Sigmoid colon (tissue), 7 donors: ENCODE results near the gene SETDB2. TPM values are rescaled to one million over a fixed set of nuclear protein-coding genes. Genes with fewer than 3 reads are reported as not detected.

Experiments
- DNase-seq: peaks from one replicate; pipeline ENCODE4 v3.0.0-alpha.2; 2019
- H3K27ac ChIP-seq, 4 donors: fragments of 200-600 bp; sonication (generic); one replicate each; pipeline ENCODE4 v1.5.1; 2016 to 2019; ENCODE audit warnings: mild to moderate bottlenecking in 1 of 4
- H3K27me3 ChIP-seq, 3 donors: fragments of 200-600 bp; sonication (generic); one replicate each; pipeline ENCODE4 v1.5.1; 2019; ENCODE audit warnings: mild to moderate bottlenecking in 1 of 3
- H3K36me3 ChIP-seq, 4 donors: fragments of 200-600 bp; sonication (generic); one replicate each; pipeline ENCODE4 v1.5.1; 2016 to 2019
- H3K4me1 ChIP-seq, 4 donors: fragments of 200-600 bp; sonication (generic); one replicate each; pipeline ENCODE4 v1.5.1; 2017 to 2019
- H3K4me3 ChIP-seq, 4 donors: fragments of 200-600 bp; sonication (generic); one replicate each; pipeline ENCODE4 v1.5.1; 2017 to 2019; ENCODE audit warnings: mild to moderate bottlenecking in 2 of 4, moderate library complexity in 1 of 4
- H3K9me3 ChIP-seq, 4 donors: fragments of 200-600 bp in 3 of 4; sonication (generic) in 3 of 4; one replicate each; pipeline versions ENCODE4 v1.5.1 to v1.6.1; 2013 to 2019
- EP300 ChIP-seq, 4 donors: sonication (generic); formaldehyde crosslinking; IDR thresholded peaks; one replicate each; pipeline ENCODE4 v1.6.1; 2017; ENCODE audit warnings: antibody characterized with exemption in 4 of 4
- POLR2A ChIP-seq, 2 donors: fragments of 450-650 bp; IDR thresholded peaks; one replicate each; pipeline ENCODE4 v1.6.1; 2016; ENCODE audit warnings: antibody characterized with exemption in 2 of 2, mild to moderate bottlenecking in 2 of 2, moderate library complexity in 2 of 2
- POLR2AphosphoS5 ChIP-seq, 4 donors: sonication (generic); formaldehyde crosslinking; IDR thresholded peaks; one replicate each; pipeline ENCODE4 v1.6.1; 2017; ENCODE audit warnings: antibody characterized with exemption in 4 of 4
- WGBS, 2 donors: extraction: QIAGEN DNeasy Blood & Tissue Kit; methylation state at CpG; one replicate each; pipeline ENCODE4 v1.1.7; 2013; 5-methylcytosine and 5-hydroxymethylcytosine counted together
- intact Hi-C: fragments of 100-400 bp; cut with DNase I; formaldehyde crosslinking; loops from one replicate; pipeline ENCODE4 v1.15.1; 2023
- polyA plus RNA-seq, 3 donors: library from polyadenylated mRNA; stranded (reverse); fragments of 200-250 nt; gene quantifications; one replicate each; pipeline ENCODE4 v1.2.3, GENCODE V29; 2013
- total RNA-seq, 4 donors: library from RNA; depleted of rRNA; stranded (reverse); fragments of >200 nt; gene quantifications; one replicate each; pipeline ENCODE4 v1.1.0, GENCODE V29; 2016
- TF ChIP-seq, protein P1 (sequence below), 4 experiments: fragments of 450-650 bp in 3 of 4; fragments of 200-600 bp in 1 of 4; IDR thresholded peaks; one replicate each; pipeline ENCODE4 v1.5.1; 2016 to 2019; ENCODE audit warnings: antibody characterized with exemption in 4 of 4, mild to moderate bottlenecking in 3 of 4, moderate library complexity in 2 of 4
- donor health status: healthy with polysubstance abuse.
- donor health status: Bipolar disorder and iron deficiency.
- donor health status: healthy.

Gene SETDB2
- total and polyA plus RNA-seq, 7 donors, result 3.6 to 12.5 (median 7.5) TPM

- Histone ChIP-seq H3K27me3 (no peaks in the 10 kb centered on the region), H3K4me3 (no peak overlapping the region), H3K4me1 (peaks cover 0 to 4% (median 0%) of the 10 kb centered on the region in 4 donors), H3K9me3 (no peaks in the 10 kb centered on the region), H3K27ac (peak overlapping the region in 3 of 4 donors; percentile 26 to 37 (median 31)), H3K36me3 (peaks cover 0 to 46% (median 8%) of the 10 kb centered on the region in 4 donors)
- no peak for DNase-seq
- WGBS, 2 donors, result 77 to 93% methylated on average over 3 of the region's 3 CpGs
- intact Hi-C loops, result no loop called here
- TF ChIP-seq EP300 (IDR thresholded peaks at IDR 0.05) (no peak), POLR2AphosphoS5 (IDR thresholded peaks at IDR 0.05) (no peak), POLR2A (IDR thresholded peaks at IDR 0.05) (no peak)
- TF ChIP-seq, protein P1, sequence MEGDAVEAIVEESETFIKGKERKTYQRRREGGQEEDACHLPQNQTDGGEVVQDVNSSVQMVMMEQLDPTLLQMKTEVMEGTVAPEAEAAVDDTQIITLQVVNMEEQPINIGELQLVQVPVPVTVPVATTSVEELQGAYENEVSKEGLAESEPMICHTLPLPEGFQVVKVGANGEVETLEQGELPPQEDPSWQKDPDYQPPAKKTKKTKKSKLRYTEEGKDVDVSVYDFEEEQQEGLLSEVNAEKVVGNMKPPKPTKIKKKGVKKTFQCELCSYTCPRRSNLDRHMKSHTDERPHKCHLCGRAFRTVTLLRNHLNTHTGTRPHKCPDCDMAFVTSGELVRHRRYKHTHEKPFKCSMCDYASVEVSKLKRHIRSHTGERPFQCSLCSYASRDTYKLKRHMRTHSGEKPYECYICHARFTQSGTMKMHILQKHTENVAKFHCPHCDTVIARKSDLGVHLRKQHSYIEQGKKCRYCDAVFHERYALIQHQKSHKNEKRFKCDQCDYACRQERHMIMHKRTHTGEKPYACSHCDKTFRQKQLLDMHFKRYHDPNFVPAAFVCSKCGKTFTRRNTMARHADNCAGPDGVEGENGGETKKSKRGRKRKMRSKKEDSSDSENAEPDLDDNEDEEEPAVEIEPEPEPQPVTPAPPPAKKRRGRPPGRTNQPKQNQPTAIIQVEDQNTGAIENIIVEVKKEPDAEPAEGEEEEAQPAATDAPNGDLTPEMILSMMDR (IDR thresholded peaks at IDR 0.05), result no peak
Observed at GRCh38 chr13:49539746-49540145, 95.7 kb downstream of the SETDB2 start.

DNA sequence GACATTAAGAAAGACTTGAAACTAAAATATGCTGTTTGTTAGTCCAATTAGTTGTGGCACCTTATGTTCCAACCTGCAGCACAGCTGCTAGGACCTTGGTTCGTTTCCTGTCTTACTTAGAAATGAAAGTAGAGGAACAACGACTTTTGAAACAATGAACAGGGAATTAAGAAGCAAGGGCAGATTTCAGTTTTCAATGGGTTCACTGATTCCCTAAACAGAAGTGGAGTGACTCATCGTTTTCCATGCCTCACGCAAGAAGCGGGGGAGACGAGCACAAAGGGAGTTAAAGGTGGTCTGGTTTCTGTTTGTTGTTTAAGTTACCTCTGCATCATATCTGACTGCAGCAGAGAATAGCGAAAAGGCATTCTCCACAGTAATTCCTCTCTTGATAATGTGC lies 96.5 kb downstream of the SETDB2 start:
- no peak overlapping the region for H3K4me3 ChIP-seq
- peak overlapping the region in 3 of 4 donors; percentile 26 to 37 (median 31) for H3K27ac ChIP-seq

GRCh38 chr13:49543656-49544055 lies 99.6 kb downstream of the SETDB2 start:
- intact Hi-C loops, result no loop called here
- Histone ChIP-seq H3K9me3 (no peaks in the 10 kb centered on the region), H3K4me1 (peaks cover 0 to 4% (median 0%) of the 10 kb centered on the region in 4 donors), H3K4me3 (no peak overlapping the region), H3K36me3 (peaks cover 0 to 79% (median 10%) of the 10 kb centered on the region in 4 donors), H3K27ac (no peak overlapping the region), H3K27me3 (no peaks in the 10 kb centered on the region)
- no peak for DNase-seq
- WGBS, 2 donors, result 95 to 99% methylated on average over 3 of the region's 3 CpGs
- TF ChIP-seq POLR2A (IDR thresholded peaks at IDR 0.05), result no peak
- TF ChIP-seq, protein P1 (IDR thresholded peaks at IDR 0.05), result no peak
- TF ChIP-seq POLR2AphosphoS5 (IDR thresholded peaks at IDR 0.05), result no peak
- TF ChIP-seq EP300 (IDR thresholded peaks at IDR 0.05), result no peak

More for the DNA sequence above, 96.5 kb downstream of the SETDB2 start:
- no peak for TF ChIP-seq EP300 (IDR thresholded peaks at IDR 0.05)
- TF ChIP-seq, protein P1 (IDR thresholded peaks at IDR 0.05), result no peak
- Histone ChIP-seq H3K9me3 (no peaks in the 10 kb centered on the region), H3K27me3 (no peaks in the 10 kb centered on the region), H3K36me3 (peaks cover 0 to 54% (median 9%) of the 10 kb centered on the region in 4 donors), H3K4me1 (peaks cover 0 to 4% (median 0%) of the 10 kb centered on the region in 4 donors)
- intact Hi-C loops, result no loop called here
- WGBS, 2 donors, result 54 to 79% methylated on average over 7 of the region's 7 CpGs
- DNase-seq, result no peak

Other genes starting within 250 kb of the SETDB2 start
- gene MLNR, start 223.9 kb upstream of the SETDB2 start, total RNA-seq, result under 1 TPM in 1 of 4 donors, not detected in 3; 0.71 TPM
- not detected for gene MLNR, start 223.9 kb upstream of the SETDB2 start, polyA plus RNA-seq
- 10 to 100 TPM in 1 of 4 donors, 1 to 10 TPM in 3; 6.5 to 12.2 (median 8.1) TPM for gene CDADC1, start 196.3 kb upstream of the SETDB2 start, total RNA-seq
- gene CDADC1, start 196.3 kb upstream of the SETDB2 start, polyA plus RNA-seq, result 1 to 10 TPM; 2.4 to 4.5 (median 3.5) TPM
- gene CAB39L, start 210 bp upstream of the SETDB2 start, total RNA-seq, result 100 to 1,000 TPM; 121 to 180 (median 150) TPM
- gene CAB39L, start 210 bp upstream of the SETDB2 start, polyA plus RNA-seq, result 10 to 100 TPM in 1 of 3 donors, 1 to 10 TPM in 2; 5.5 to 15.6 (median 7.2) TPM
- 10 to 100 TPM; 29.6 to 52.1 (median 37.5) TPM for gene PHF11, start 51.7 kb downstream of the SETDB2 start, total RNA-seq
- 10 to 100 TPM; 20.1 to 36.8 (median 20.4) TPM for gene PHF11, start 51.7 kb downstream of the SETDB2 start, polyA plus RNA-seq
- 10 to 100 TPM; 10.2 to 20.7 (median 12.5) TPM for gene RCBTB1, start 141.3 kb downstream of the SETDB2 start, total RNA-seq
- gene RCBTB1, start 141.3 kb downstream of the SETDB2 start, polyA plus RNA-seq, result 1 to 10 TPM; 4.2 to 7.1 (median 5.4) TPM
- 1 to 10 TPM in 2 of 4 donors, under 1 TPM in 2; 0.33 to 1.8 (median 0.83) TPM for gene ARL11, start 184.2 kb downstream of the SETDB2 start, total RNA-seq
- gene ARL11, start 184.2 kb downstream of the SETDB2 start, polyA plus RNA-seq, result 1 to 10 TPM; 1.2 to 2.7 (median 1.8) TPM
- gene EBPL, start 247.2 kb downstream of the SETDB2 start, total RNA-seq, result 10 to 100 TPM; 31.0 to 75.9 (median 69.0) TPM
- gene EBPL, start 247.2 kb downstream of the SETDB2 start, polyA plus RNA-seq, result 10 to 100 TPM; 22.4 to 53.2 (median 35.4) TPM